ENCODE measurements around the gene AURKB. TPM values are rescaled to one million over a fixed set of nuclear protein-coding genes. Genes with fewer than 3 reads are reported as not detected.

AURKB gene
- total RNA-seq, 4 donors from 2014 or later, result 0.79 to 3.0 (median 2.0) TPM; not detected in 1

- DNase-seq (ENCODE audit: low spot score) (no peak), ATAC-seq (ENCODE audit: low FRiP score) (peak; percentile 42)
- no peak for TF ChIP-seq CTCF (IDR thresholded peaks at IDR 0.05)
Observed at GRCh38 chr17:8162997-8163977, 47.1 kb downstream of the AURKB start.

- no peak for TF ChIP-seq CTCF (IDR thresholded peaks at IDR 0.05)
- DNase-seq (ENCODE audit: low spot score), result no peak
- ATAC-seq (ENCODE audit: low FRiP score), result peak; percentile 41
Observed at GRCh38 chr17:8162233-8162996, 48.0 kb downstream of the AURKB start, which contains the start of gene VAMP2. TSS of gene VAMP2 (minus strand) at chr17:8162948. CDS start at chr17:8162879, 69 bp downstream.

- no peak for DNase-seq (ENCODE audit: low spot score)
- ATAC-seq (ENCODE audit: low FRiP score), result no peak
Observed at GRCh38 chr17:8161289-8162232, 48.8 kb downstream of the AURKB start.

GRCh38 chr17:8160741-8161221, 49.6 kb downstream of the AURKB start:
- DNase-seq (ENCODE audit: low spot score) (no peak), ATAC-seq (ENCODE audit: low FRiP score) (no peak)
- no peak for TF ChIP-seq CTCF (IDR thresholded peaks at IDR 0.05)

More at GRCh38 chr17:8161289-8162232, 48.8 kb downstream of the AURKB start:
- no peak for TF ChIP-seq CTCF (IDR thresholded peaks at IDR 0.05)

GRCh38 chr17:8160224-8160577, 50.2 kb downstream of the AURKB start:
- DNase-seq (ENCODE audit: low spot score) (no peak), ATAC-seq (ENCODE audit: low FRiP score) (no peak)
- TF ChIP-seq CTCF (IDR thresholded peaks at IDR 0.05), result no peak
